HG02840 (cell line): ENCODE data around the gene ARMCX1.
"Not testable (repeated sequence)": the region's sequence is repeated elsewhere in the genome, so short reads cannot be mapped to it uniquely, and the experiment has no call there.

Source experiments
- ATAC-seq: cut with Tn5 transposase; IDR thresholded peaks from one replicate; pipeline ENCODE4 v1.9.1; 2021; ENCODE audit warnings: mild to moderate bottlenecking, moderate library complexity, moderate number of reproducible peaks; ENCODE audit not compliant: unreplicated experiment, low FRiP score

The ARMCX1 gene

DNA sequence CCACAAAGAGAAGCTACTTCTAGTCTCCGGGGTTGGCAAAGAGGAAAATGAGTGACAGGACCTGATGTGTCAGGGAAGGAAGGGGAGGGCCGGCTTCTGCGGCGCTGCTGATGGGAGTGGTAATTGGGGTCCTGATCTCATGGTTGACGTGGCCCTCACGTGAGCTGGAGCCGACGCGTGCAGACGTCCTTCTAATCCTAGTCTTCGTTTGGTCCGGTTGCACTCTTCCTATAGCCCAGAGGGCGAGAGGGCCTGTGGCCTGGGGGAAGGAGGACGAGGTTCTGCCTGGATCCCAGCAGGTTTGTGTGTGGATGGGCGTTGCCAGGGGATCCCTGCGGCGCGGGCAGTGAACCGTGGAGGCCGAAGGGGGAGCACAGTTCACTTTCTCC lies at the start of gene ARMCX1:
Gene ARMCX1 (plus strand): TSS at position 186 of the 389 bp plus-strand sequence. CDS start 2,384 bp downstream, outside the sequence.
- no peak for ATAC-seq

DNA sequence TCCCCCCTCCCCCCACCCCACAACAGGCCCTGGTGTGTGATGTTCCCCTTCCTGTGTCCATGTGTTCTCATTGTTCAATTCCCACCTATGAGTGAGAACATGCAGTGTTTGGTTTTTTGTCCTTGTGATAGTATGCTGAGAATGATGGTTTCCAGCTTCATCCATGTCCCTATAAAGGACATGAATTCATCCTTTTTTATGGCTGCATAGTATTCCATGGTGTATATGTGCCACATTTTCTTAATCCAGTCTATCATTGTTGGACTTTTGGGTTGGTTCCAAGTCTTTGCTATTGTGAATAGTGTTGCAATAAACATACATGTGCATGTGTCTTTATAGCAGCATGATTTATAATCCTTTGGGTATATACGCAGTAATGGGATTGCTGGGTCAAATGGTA lies 47.4 kb upstream of the ARMCX1 start:
- not testable (repeated sequence) for ATAC-seq

- ATAC-seq, result no peak
Measured at GRCh38 chrX:101507372-101507771, 43.0 kb upstream of the ARMCX1 start.

- no peak for ATAC-seq
Measured at GRCh38 chrX:101507986-101508385, 42.4 kb upstream of the ARMCX1 start.

- ATAC-seq, result no peak
Measured at GRCh38 chrX:101530944-101531343, 19.4 kb upstream of the ARMCX1 start.

DNA sequence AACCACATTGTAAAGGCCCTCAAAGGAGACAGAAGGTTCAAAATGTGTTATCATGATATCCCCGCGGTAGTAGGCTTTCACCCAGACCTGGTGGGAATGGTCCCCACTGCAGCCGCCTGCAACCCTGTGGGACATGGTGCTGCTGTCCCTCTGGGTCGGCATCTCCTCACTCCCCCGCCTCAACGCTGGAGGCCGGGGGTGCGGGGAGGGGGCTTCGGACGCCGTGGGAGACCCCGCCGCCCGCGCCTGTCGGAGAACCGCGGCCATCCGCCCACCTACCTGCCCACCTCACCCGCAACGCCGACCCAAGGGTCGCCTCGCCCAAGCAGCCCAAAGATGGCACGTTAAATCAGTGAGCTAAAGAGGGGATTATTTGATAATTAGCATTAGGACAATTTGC lies 11.2 kb upstream of the ARMCX1 start:
- no peak for ATAC-seq

DNA sequence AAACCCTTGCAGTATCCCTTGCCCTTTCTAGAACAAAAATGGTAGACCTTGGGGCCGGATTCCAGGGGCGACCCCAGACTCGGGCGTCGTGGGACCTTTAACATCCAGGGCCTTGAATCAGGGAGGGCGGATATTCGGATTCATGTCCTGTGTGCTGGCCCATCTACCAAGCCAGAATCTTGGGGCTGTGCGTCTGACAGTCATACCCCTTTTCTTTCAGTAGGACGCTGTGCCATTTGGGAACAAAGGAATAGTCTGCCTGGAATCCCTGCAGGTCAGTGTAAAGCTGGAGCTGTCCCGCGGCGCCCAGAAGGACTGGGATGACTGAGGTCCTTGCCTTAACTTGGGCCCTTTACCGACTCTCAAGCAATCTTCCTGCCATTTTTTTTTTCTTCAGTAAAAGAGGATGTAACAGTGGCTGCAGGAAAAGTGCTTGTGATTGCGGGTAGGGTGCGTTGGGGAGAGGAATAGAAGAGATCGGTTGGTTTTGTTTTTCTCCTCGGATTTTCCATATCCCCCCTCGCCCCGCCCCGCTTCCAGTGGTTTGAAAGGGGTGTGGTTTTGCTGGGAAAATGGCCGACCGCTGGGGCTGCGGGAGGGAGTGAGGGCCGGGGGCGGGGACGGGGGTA lies 518 bp downstream of the ARMCX1 start:
- ATAC-seq, result no peak

- ATAC-seq, result no peak
Measured at GRCh38 chrX:101551380-101551767, 1.0 kb downstream of the ARMCX1 start.

DNA sequence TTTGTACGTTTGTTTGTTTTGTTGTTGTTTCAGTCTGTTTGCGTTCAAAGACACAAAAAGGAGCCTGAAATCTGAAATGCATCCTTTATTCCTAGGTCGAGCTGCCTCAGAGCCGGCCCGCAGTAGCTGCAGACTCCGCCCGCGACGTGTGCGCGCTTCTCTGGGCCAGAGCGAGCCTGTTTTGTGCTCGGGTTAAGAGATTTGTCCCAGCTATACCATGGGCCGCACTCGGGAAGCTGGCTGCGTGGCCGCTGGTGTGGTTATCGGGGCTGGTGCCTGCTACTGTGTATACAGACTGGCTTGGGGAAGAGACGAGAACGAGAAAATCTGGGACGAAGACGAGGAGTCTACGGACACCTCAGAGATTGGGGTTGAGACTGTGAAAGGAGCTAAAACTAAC lies 2.4 kb downstream of the ARMCX1 start:
- no peak for ATAC-seq

GRCh38 chrX:101564651-101565050 lies 14.3 kb downstream of the ARMCX1 start:
- no peak for ATAC-seq

GRCh38 chrX:101595739-101596419 lies 45.5 kb downstream of the ARMCX1 start:
- peak; percentile 94 for ATAC-seq

GRCh38 chrX:101599592-101599991 lies 49.2 kb downstream of the ARMCX1 start:
- not testable (repeated sequence) for ATAC-seq

GRCh38 chrX:101602077-101602476 lies 51.7 kb downstream of the ARMCX1 start:
- no peak for ATAC-seq
